Activated CD4-positive, alpha-beta T cell treated with anti-CD3 and anti-CD28 coated beads for 36 hours (primary cell): ENCODE data around the gene LOC128125822.
A peak's percentile ranks its signal among the peaks of the same experiment; 100 is the strongest.
"Not testable (repeated sequence)": the region's sequence is repeated elsewhere in the genome, so short reads cannot be mapped to it uniquely, and the experiment has no call there.

Experiments
- ATAC-seq: fragments of 200-7000 bp; cut with Tn5 transposase; one replicate; pipeline ENCODE4 v1.10.0; 2021; ENCODE audit warnings: mild to moderate bottlenecking, moderate library complexity
- CTCF ChIA-PET: fragments of 350-600 bp; sonication (Branson Sonifier 250); formaldehyde crosslinking; loops from one replicate; lab custom pipeline; 2021; ENCODE audit warnings: antibody characterized with exemption; lab: Charles Lee
- POLR2A ChIA-PET: fragments of 350-600 bp; sonication (Branson Sonifier 250); formaldehyde crosslinking; loops from one replicate; lab custom pipeline; 2021; ENCODE audit warnings: antibody characterized with exemption, inconsistent platforms; lab: Charles Lee
- DNase-seq: peaks from one replicate; pipeline ENCODE4 v3.0.0-alpha.2; 2020
- H3K27ac Mint-ChIP-seq: one replicate; pipeline ENCODE4 v1.8.0; 2021; ENCODE audit warnings: mixed read lengths
- H3K27me3 Mint-ChIP-seq: one replicate; pipeline ENCODE4 v1.8.0; 2021; ENCODE audit warnings: mixed read lengths
- H3K36me3 Mint-ChIP-seq: one replicate; pipeline ENCODE4 v1.8.0; 2021; ENCODE audit warnings: low read depth, mixed read lengths
- H3K4me1 Mint-ChIP-seq: one replicate; pipeline ENCODE4 v1.8.0; 2021; ENCODE audit warnings: mixed read lengths
- H3K4me3 Mint-ChIP-seq: one replicate; pipeline ENCODE4 v1.8.0; 2021; ENCODE audit warnings: mild to moderate bottlenecking, moderate library complexity, mixed read lengths
- H3K9me3 Mint-ChIP-seq: one replicate; pipeline ENCODE4 v1.8.0; 2021; ENCODE audit warnings: low read depth, mixed read lengths
- intact Hi-C, 2 experiments: fragments of 100-400 bp; cut with DNase I in 1 of 2; cut with micrococcal nuclease in 1 of 2; formaldehyde crosslinking; loops; one replicate each; pipeline versions ENCODE4 v1.14.2 to v1.15.1; 2022 to 2024; cut with DNase I, micrococcal nuclease

Gene LOC128125822

DNA sequence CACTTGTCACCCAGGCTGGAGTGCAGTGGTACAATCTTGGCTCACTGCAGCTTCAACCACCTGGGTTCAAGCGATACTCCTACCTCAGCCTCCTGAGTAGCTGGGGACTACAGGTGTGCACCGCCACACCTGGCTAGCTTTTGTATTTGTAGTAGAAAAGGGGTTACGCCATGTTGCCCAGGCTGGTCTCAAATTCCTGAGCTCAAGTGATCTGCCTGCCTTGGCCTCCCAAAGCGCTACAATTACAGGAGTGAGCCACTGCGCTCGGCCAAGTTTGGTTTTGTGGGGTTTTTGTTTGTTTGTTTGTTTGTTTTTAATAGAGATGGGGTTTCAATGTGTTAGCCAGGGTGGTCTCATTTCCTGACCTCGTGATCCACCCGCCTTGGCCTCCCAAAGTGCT, 12.3 kb downstream of the LOC128125822 start:
- H3K36me3 Mint-ChIP-seq, result peaks cover 29% of the 10 kb centered on the region
- ATAC-seq (no peak), DNase-seq (no peak)
- no peak overlapping the region for H3K27ac Mint-ChIP-seq
- intact Hi-C loops, result no loop called here
- ChIA-PET POLR2A (no interaction called here), CTCF (interaction anchor here (1.8 kb wide), 1 partner anchor 10 kb away, joined by 8 read pairs; no protein-coding TSS in a partner anchor)
- no peak overlapping the region for H3K4me3 Mint-ChIP-seq
- no peaks in the 10 kb centered on the region for H3K9me3 Mint-ChIP-seq
- H3K27me3 Mint-ChIP-seq, result no peaks in the 10 kb centered on the region
- no peaks in the 10 kb centered on the region for H3K4me1 Mint-ChIP-seq

DNA sequence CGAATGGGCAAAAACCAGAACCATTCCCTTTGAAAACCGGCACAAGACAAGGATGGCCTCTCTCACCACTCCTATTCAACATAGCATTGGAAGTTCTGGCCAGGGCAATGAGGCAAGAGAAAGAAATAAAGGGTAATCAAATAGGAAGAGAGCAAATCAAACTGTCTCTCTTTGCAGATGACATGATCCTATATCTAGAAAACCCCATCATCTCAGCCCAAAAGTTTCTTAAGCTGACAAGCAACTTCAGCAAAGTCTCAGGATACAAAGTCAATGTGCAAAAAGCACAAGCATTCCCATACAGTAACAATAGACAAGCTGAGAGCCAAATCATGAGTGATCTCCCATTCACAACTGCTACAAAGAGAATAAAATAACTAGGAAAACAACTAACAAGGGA, 13.4 kb downstream of the LOC128125822 start:
- POLR2A ChIA-PET, intact Hi-C loops, H3K4me1 Mint-ChIP-seq, H3K4me3 Mint-ChIP-seq, H3K9me3 Mint-ChIP-seq, ATAC-seq, DNase-seq, H3K27me3 Mint-ChIP-seq, H3K27ac Mint-ChIP-seq: not testable (repeated sequence)
- CTCF ChIA-PET, result interaction anchor here (0.9 kb wide), 1 partner anchor 11 kb away, joined by 5 read pairs; no protein-coding TSS in a partner anchor
- peaks cover 18% of the 10 kb centered on the region for H3K36me3 Mint-ChIP-seq

DNA sequence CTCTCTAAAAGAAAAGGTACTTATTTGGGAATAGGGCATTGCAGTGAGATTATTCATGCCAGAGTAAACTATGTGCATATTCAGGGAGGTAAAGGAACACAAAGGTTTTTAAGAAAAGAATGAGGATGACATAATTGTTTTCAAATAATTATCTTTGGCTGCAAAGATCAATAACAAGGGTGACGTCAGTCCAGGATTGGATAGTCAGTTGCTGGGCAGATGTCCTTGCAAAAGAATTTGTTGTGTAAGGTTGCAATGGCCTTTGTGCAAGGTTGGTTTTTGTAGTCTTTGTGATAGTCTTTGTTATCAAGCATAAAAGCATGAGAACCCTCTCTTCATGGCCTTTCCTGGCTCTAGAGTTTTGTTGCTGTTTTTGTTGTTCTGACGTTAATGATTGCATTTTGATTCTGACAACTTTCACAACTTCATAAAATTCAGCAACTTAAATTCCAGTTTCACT, 17.7 kb downstream of the LOC128125822 start:
- DNase-seq, result no peak
- ChIA-PET POLR2A (no interaction called here), CTCF (no interaction called here)
- no peaks in the 10 kb centered on the region for H3K36me3 Mint-ChIP-seq
- no peak overlapping the region for H3K4me3 Mint-ChIP-seq
- ATAC-seq, result no peak
- no peak overlapping the region for H3K27ac Mint-ChIP-seq
- intact Hi-C loops, result no loop called here
- no peaks in the 10 kb centered on the region for H3K9me3 Mint-ChIP-seq
- no peaks in the 10 kb centered on the region for H3K27me3 Mint-ChIP-seq
- no peaks in the 10 kb centered on the region for H3K4me1 Mint-ChIP-seq

DNA sequence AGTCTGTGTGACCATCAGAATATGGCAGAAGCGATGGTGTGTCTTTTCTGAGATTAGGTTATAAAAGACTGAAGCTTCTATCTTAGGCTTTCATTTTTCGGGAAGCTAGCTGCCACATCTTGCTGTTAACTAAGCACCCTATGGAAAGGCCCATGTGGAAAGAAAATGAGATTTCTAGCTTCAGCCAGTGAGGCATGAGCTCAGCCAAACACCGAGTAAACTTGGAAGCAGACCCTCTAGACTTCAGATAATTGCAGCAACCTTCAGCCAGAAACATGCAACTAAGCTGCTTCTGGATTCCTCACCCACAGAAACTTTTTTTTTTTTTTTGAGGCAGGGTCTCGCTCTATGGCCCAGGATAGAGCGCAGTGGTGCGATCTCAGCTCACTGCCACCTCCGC, 20.6 kb downstream of the LOC128125822 start:
- intact Hi-C loops, result no loop called here
- Mint-ChIP-seq H3K27ac (no peak overlapping the region), H3K4me1 (peaks cover 2% of the 10 kb centered on the region), H3K4me3 (no peak overlapping the region), H3K36me3 (no peaks in the 10 kb centered on the region), H3K27me3 (peaks cover 6% of the 10 kb centered on the region), H3K9me3 (no peaks in the 10 kb centered on the region)
- ChIA-PET POLR2A (interaction anchor here (0.6 to 1.3 kb wide), 2 partner anchors 9 to 197 kb away, joined by 3 read pairs; no protein-coding TSS in a partner anchor), CTCF (interaction anchor here (0.6 to 3.5 kb wide), 2 partner anchors 10 to 172 kb away, joined by 3 to 14 read pairs; no protein-coding TSS in a partner anchor)
- ATAC-seq, result no peak
- no peak for DNase-seq

DNA sequence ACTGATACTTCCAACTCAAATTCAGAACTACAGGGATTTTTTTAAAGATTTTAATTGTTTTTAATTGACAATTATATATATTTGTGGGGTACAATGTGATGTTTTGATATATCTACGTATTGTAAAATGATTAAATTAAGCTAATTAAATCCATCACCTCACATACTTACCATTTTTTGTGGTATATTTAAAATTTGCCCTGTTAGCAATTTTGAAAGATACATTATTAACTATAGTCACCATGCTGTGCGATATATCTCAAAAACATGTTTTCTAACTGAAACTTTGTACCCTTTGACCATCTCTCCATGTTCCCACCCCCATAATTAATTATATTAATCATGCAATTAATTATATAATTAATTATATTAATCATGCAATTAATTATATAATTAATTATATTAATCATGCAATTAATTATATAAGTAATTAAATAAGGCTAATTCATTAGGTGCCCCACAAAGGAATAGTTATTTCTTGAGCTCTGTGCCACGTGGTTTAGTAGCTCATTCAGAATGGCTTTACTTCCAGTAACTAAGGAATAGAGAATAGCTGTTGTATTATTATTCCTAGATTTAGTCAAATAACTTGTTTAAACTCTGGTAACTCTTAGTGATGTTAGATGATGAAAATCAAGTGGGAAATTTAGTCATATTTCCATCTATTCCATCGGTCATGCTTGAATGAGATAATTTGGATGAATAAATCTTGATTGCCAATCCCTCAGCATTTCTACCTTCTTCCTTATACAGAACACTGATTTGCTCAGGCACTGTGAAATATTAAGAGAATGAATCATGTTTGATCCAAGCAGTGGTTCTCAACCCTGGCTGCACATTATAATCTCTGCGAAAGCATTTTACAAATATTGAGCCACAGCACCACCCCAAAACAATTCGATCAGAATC, 25.1 kb downstream of the LOC128125822 start:
- Mint-ChIP-seq H3K9me3 (no peaks in the 10 kb centered on the region), H3K4me3 (peak overlapping the region; percentile 73), H3K36me3 (no peaks in the 10 kb centered on the region), H3K4me1 (peaks cover 16% of the 10 kb centered on the region), H3K27ac (no peak overlapping the region), H3K27me3 (peaks cover 6% of the 10 kb centered on the region)
- ATAC-seq (no peak), DNase-seq (no peak)
- ChIA-PET CTCF (interaction anchor here (0.9 to 6.1 kb wide), 12 partner anchors 9 to 172 kb away, joined by 3 to 127 read pairs (median 4); partner anchors contain the start of gene PHF3), POLR2A (no interaction called here)
- intact Hi-C loops, result loop anchor here (1.0 to 5.0 kb wide), 6 partner anchors 23 to 245 kb away; no protein-coding TSS in a partner anchor

DNA sequence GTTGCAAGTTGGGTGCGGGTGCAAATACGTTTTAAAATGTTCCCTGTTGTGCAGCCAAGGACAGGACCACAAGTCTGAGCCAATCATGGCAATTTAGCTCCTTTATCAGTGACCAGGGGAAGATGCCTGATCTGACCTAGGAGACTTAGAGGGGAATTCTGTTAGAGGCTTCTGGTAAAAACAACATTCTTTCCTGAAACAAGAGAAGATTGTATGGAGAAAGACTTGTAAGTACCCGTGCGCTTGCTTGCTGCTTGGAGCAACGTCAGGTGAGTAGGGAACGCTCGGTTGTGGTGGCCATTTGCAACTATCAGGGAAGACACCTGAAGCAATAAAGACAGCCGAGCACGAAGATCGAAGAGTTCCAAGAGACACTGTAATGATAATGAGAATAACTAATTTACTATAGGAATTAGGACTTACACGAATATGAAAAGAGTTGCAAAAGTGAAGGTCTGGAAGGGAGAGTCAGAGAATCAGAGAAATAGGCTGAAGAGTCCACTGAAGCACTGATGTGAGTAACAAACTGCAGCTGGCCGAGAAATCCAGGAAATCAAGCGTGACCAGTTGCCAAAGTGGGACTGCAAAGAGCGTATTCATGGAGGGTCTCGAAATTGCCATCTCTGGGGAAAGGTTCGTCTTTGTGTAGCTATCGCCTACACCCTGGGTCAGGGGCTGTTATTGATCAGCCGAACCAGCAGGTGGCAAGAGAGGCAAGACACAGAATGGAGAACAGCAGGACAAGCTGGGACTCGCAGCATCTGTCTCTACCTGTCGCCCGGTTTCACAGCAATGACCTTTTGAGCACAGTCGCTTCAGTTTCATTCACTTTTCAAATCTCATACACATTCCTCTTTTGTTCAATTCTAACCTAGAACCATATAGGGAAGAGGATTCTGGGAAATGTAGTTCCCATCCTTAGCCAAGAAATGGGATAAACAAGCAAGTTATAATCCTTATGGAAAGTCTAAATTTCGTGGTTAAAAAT, 26.1 kb downstream of the LOC128125822 start:
- ChIA-PET POLR2A (interaction anchor here (0.8 kb wide), 1 partner anchor 102 kb away, joined by 3 read pairs; no protein-coding TSS in a partner anchor), CTCF (interaction anchor here (0.6 to 6.1 kb wide), 34 partner anchors 9 to 735 kb away, joined by 3 to 127 read pairs (median 4); partner anchors contain the start of gene PHF3)
- Mint-ChIP-seq H3K27me3 (peaks cover 6% of the 10 kb centered on the region), H3K36me3 (no peaks in the 10 kb centered on the region), H3K27ac (peak overlapping the region; percentile 2), H3K9me3 (no peaks in the 10 kb centered on the region), H3K4me1 (peaks cover 16% of the 10 kb centered on the region), H3K4me3 (peak overlapping the region; percentile 73)
- ATAC-seq (peak; percentile 100), DNase-seq (peak; percentile 84)
- intact Hi-C loops, result loop anchor here (1.0 to 5.0 kb wide), 6 partner anchors 24 to 246 kb away; no protein-coding TSS in a partner anchor

DNA sequence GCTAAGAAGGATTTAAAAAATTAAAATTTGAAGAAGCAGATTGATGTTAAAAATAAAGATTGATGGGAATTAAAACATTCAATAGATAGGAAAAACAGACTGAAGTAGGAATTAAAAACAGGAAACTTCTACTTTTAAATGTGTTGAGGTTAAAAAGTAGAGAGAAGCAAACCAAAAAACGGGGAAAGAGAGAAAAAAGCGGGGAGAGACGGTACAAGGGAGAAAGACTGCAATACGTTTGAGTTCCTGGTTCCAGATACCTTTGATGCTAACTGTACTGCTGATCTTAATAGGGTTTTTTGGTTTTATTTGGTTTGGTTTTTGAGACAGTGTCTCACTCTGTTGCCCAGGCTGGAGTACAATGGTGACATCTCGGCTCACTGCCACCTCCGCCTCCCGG, 27.0 kb downstream of the LOC128125822 start:
- no peak overlapping the region for H3K27ac Mint-ChIP-seq
- CTCF ChIA-PET, result interaction anchor here (0.9 to 6.1 kb wide), 20 partner anchors 8 to 734 kb away, joined by 3 to 127 read pairs (median 5); partner anchors contain the start of gene PHF3
- no peak overlapping the region for H3K4me3 Mint-ChIP-seq
- no peaks in the 10 kb centered on the region for H3K9me3 Mint-ChIP-seq
- ATAC-seq, result no peak
- intact Hi-C loops, result loop anchor here (2.0 to 5.0 kb wide), 3 partner anchors 24 to 118 kb away; no protein-coding TSS in a partner anchor
- peaks cover 6% of the 10 kb centered on the region for H3K27me3 Mint-ChIP-seq
- peaks cover 16% of the 10 kb centered on the region for H3K4me1 Mint-ChIP-seq
- no peak for DNase-seq
- H3K36me3 Mint-ChIP-seq, result no peaks in the 10 kb centered on the region
- POLR2A ChIA-PET, result no interaction called here

DNA sequence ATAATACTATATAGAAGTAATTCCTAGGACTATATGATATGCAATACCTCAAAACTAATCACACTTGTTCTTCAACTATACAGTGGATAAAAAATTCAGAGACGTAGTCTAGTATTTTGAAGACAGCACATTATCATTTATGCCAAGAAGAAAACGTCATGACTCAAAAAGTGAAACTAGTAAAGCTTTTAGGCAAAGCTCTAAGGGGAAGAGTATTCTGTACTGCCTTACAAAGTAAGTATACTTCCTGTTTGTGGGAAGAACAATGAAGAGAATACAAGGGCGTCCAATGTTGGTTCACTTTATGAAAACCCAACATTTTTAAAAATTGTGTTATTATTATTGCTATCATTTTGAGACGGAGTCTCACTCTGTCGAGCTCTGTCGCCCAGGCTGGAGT, 27.9 kb downstream of the LOC128125822 start:
- ATAC-seq, result no peak
- H3K4me1 Mint-ChIP-seq, result peaks cover 16% of the 10 kb centered on the region
- ChIA-PET CTCF (interaction anchor here (0.6 to 6.1 kb wide), 4 partner anchors 9 to 162 kb away, joined by 3 to 127 read pairs (median 4); no protein-coding TSS in a partner anchor), POLR2A (no interaction called here)
- intact Hi-C loops, result no loop called here
- H3K27me3 Mint-ChIP-seq, result peaks cover 6% of the 10 kb centered on the region
- no peak for DNase-seq
- H3K9me3 Mint-ChIP-seq, result no peaks in the 10 kb centered on the region
- H3K36me3 Mint-ChIP-seq, result no peaks in the 10 kb centered on the region
- H3K4me3 Mint-ChIP-seq, result no peak overlapping the region
- no peak overlapping the region for H3K27ac Mint-ChIP-seq

DNA sequence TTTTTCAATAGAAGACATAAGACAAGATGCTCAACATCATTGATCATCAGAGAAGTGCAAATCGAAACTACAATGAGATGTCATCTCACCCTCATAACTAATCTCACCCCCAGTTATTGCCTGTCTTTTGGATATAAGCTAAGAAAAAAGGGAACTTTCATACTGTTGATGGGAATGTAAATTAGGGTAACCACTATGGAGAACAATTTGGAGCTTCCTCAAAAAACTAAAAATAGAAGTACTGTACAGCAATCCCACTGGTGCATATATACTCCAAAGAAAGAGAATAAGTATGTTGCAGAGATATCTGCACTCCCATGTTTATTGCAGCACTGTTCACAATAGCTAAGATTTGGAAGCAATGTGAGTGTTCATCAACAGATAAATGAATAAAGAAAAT, 37.0 kb downstream of the LOC128125822 start:
- Mint-ChIP-seq H3K4me3 (no peak overlapping the region), H3K36me3 (no peaks in the 10 kb centered on the region), H3K4me1 (no peaks in the 10 kb centered on the region), H3K9me3 (no peaks in the 10 kb centered on the region), H3K27me3 (peaks cover 2% of the 10 kb centered on the region), H3K27ac (no peak overlapping the region)
- no peak for DNase-seq
- ChIA-PET POLR2A (no interaction called here), CTCF (interaction anchor here (0.8 to 1.7 kb wide), 3 partner anchors 9 to 155 kb away, joined by 3 to 5 read pairs (median 5); no protein-coding TSS in a partner anchor)
- no peak for ATAC-seq
- intact Hi-C loops, result no loop called here

DNA sequence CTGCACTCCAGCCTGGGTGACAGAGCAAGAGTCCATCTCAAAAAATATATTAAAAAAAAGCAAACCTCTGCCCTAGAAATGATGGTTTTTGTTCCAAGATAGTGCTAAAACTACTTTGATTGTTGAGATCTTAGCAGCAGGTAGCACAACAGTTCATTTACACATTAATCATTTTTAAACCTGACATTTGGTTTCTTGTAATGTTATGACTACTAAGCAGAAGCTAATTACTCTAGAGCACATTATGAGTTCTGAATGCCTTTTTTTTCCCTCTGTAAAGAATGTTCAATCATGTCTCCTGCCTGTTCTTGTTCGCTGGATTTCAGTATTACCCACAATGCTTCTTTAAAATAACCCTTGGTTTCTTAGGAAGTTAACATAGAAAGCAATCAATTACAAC, 38.7 kb downstream of the LOC128125822 start:
- Mint-ChIP-seq H3K27me3 (peaks cover 2% of the 10 kb centered on the region), H3K4me3 (no peak overlapping the region), H3K4me1 (no peaks in the 10 kb centered on the region), H3K36me3 (no peaks in the 10 kb centered on the region), H3K27ac (no peak overlapping the region), H3K9me3 (no peaks in the 10 kb centered on the region)
- DNase-seq (no peak), ATAC-seq (no peak)
- ChIA-PET POLR2A (no interaction called here), CTCF (interaction anchor here (1.0 to 2.3 kb wide), 3 partner anchors 9 to 149 kb away, joined by 3 to 7 read pairs (median 4); no protein-coding TSS in a partner anchor)
- intact Hi-C loops, result no loop called here
